Natural killer cell (primary cell): ENCODE data around the gene RASGRP3. TPM values are rescaled to one million over a fixed set of nuclear protein-coding genes. Genes with fewer than 3 reads are reported as not detected.

Experiments
- total RNA-seq, 4 donors: library from RNA; stranded (reverse); fragments of 120-200 nt in 1 of 4; gene quantifications; one replicate each; pipeline versions ENCODE4 v1.2.3 to v1.2.4, GENCODE V29; 2013 to 2022

RASGRP3 gene
- total RNA-seq, 3 donors from 2014 or later (not counting 1 experiment from before 2014, with no cell fraction given) = 1.8 to 21.1 (median 2.7) TPM

Other genes with a start within 250 kb of the RASGRP3 start
- 10 to 100 TPM; 17.3 to 32.9 (median 22.2) TPM for gene FAM98A, start 122.7 kb downstream of the RASGRP3 start, total RNA-seq